C4-2B (cell line): ENCODE results near the gene PRSS53.

Experiments
- CTCF ChIP-seq: fragments of 450-650 bp; conservative IDR thresholded peaks from 2 replicates; pipeline ENCODE4 v1.5.1; 2017; ENCODE audit warnings: mild to moderate bottlenecking
- ZFX ChIP-seq: fragments of 450-650 bp; IDR thresholded peaks from 2 replicates; pipeline ENCODE4 v1.6.1; 2017

DNA sequence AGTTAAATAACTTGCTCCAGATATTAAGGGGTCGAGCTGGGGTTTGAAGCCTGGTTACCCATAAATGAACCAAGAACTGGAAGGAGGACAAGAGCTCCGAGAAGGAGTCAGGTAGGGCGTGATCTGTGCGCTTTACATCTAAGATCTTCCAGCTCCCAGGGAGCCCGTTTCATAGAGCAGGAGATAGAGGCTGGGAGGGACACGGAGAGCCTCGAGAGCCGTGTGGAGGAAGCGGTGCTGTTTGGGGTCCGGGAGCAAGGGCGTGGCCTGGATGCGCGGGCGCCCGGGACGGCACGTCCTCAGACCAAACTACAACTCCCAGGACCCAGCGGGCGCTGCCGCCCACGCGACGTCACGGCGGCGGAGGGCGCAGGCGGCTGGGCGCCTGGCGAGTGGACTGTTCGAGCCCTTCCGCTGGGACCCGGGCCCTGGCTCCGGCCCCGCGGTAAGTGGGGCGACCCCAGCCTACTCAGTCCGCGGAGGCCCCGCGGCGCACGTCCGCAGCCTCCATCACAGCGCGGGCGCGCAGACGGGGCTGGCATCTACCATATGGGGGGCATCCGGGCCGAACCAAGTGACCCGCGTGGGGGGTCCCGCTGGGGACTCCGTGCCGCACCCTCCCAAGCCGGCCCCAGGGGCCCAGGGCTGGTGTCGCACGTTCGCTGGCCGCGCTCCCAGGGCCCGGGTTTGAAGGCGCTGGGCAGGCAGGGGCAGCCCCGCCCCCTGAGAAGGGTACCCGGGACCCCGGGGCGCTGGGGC is 19.5 kb upstream of the PRSS53 start, which contains the start of gene BCKDK:
- TF ChIP-seq CTCF (no peak), ZFX (peak; percentile 44; the same call in 1 of the 2 replicates)
